ENCODE results near the gene RAB44. TPM values are rescaled to one million over a fixed set of nuclear protein-coding genes. Genes with fewer than 3 reads are reported as not detected.

RAB44 gene
- total RNA-seq, 1 donor from 2014 or later = not detected

DNA sequence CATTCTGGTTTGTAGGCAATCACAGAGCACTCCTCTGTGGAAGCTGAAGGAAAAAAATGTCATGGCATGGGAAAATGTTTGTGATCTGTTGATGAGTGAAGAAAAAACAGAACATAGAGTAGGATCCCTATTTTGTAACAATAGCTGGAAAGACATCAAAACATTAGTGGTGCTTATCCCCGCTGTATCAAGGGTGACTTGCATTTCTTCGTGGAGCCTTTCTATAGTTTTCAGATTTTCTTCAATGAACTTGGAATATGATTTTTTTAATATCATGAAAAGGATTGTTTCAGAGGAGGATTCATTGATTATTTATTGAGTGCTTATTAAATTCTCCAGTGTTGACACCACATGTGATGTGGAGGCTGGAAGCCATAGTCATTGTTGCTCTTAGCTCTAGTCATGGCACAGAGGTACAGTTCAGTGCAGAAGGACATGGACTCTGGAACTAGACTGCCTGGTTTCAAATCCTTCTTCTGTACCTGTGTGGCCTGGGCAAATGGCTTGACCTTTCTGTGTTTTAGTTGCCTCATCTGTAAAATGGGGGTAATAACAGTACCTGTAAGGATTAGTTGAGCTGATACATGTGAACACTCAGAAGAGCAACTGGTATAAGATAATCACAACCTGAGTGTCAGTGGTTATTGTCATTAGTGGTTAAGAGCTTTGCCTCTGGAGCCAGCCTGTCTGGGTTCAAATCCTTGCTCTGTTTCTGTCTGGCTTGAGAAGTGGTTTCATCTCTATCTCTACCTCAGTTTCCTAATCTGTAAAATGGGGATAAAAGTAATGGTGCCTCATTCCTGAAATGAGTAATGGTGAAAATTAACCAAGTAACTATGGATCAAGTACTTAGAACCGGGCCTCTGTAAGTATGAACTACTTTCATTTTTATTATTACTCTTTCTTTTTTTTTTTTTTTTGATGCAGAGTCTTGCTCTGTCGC, 33.9 kb upstream of the RAB44 start:
- no peak for DNase-seq
- Mint-ChIP-seq H3K4me3 (ENCODE audit: unreplicated experiment) (no peak overlapping the region), H3K9me3 (ENCODE audit: unreplicated experiment) (peaks cover 8% of the 10 kb centered on the region), H3K4me1 (ENCODE audit: low read depth, unreplicated experiment) (peaks cover 26% of the 10 kb centered on the region), H3K36me3 (ENCODE audit: unreplicated experiment) (no peaks in the 10 kb centered on the region), H3K27ac (ENCODE audit: unreplicated experiment) (no peak overlapping the region), H3K27me3 (ENCODE audit: unreplicated experiment) (peaks cover 7% of the 10 kb centered on the region)
- TF ChIP-seq, protein P1, sequence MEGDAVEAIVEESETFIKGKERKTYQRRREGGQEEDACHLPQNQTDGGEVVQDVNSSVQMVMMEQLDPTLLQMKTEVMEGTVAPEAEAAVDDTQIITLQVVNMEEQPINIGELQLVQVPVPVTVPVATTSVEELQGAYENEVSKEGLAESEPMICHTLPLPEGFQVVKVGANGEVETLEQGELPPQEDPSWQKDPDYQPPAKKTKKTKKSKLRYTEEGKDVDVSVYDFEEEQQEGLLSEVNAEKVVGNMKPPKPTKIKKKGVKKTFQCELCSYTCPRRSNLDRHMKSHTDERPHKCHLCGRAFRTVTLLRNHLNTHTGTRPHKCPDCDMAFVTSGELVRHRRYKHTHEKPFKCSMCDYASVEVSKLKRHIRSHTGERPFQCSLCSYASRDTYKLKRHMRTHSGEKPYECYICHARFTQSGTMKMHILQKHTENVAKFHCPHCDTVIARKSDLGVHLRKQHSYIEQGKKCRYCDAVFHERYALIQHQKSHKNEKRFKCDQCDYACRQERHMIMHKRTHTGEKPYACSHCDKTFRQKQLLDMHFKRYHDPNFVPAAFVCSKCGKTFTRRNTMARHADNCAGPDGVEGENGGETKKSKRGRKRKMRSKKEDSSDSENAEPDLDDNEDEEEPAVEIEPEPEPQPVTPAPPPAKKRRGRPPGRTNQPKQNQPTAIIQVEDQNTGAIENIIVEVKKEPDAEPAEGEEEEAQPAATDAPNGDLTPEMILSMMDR (IDR thresholded peaks at IDR 0.05; ENCODE audit: partially characterized antibody, unreplicated experiment) = no peak

DNA sequence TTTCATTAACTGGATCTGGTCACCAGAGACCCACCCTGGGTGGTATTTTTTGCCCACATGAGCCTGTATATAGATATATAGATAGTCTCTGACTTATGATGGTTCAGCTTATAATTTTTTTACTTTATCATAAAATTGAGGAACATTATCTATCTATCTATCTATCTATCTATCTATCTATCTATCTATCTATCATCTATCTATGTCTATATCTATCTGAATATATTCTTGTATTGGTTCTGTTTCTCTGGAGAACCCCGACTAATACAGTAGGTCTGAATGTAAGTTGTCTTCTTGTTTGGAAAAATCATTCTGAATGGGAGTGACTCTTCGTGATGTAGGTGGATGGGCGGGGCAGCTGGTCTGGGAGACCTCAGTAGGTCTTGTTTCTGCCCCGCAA, 32.4 kb upstream of the RAB44 start:
- H3K36me3 Mint-ChIP-seq (ENCODE audit: unreplicated experiment) = no peaks in the 10 kb centered on the region
- no peak overlapping the region for H3K4me3 Mint-ChIP-seq (ENCODE audit: unreplicated experiment)
- DNase-seq = no peak
- peak overlapping the region; percentile 65 for H3K27ac Mint-ChIP-seq (ENCODE audit: unreplicated experiment)
- H3K4me1 Mint-ChIP-seq (ENCODE audit: low read depth, unreplicated experiment) = peaks cover 26% of the 10 kb centered on the region
- TF ChIP-seq, protein P1 (IDR thresholded peaks at IDR 0.05; ENCODE audit: partially characterized antibody, unreplicated experiment) = no peak
- peaks cover 4% of the 10 kb centered on the region for H3K27me3 Mint-ChIP-seq (ENCODE audit: unreplicated experiment)
- H3K9me3 Mint-ChIP-seq (ENCODE audit: unreplicated experiment) = peaks cover 6% of the 10 kb centered on the region

DNA sequence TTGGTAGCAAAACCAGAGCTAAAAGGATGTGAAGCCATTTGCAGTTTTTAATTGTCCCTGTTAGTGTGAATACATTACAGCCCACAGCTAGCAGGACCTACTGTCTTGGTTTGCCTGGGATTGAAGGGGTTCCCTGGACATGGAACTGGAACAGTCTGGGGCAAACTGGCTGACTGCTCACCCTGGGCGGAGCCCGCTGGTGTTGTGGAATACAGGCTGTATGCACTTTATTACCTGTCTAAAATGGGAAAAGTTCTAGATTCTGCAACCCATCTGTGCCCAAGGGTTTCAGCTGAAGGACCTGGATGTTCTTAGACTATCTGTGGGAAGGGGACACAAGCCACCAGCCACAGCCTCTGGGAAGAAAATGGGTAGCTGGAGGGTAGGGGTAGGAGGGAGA, 31.3 kb upstream of the RAB44 start:
- peak overlapping the region; percentile 98 for H3K27ac Mint-ChIP-seq (ENCODE audit: unreplicated experiment)
- no peaks in the 10 kb centered on the region for H3K36me3 Mint-ChIP-seq (ENCODE audit: unreplicated experiment)
- peaks cover 4% of the 10 kb centered on the region for H3K27me3 Mint-ChIP-seq (ENCODE audit: unreplicated experiment)
- H3K4me1 Mint-ChIP-seq (ENCODE audit: low read depth, unreplicated experiment) = peaks cover 26% of the 10 kb centered on the region
- DNase-seq = no peak
- H3K4me3 Mint-ChIP-seq (ENCODE audit: unreplicated experiment) = peak overlapping the region; percentile 9
- H3K9me3 Mint-ChIP-seq (ENCODE audit: unreplicated experiment) = peaks cover 6% of the 10 kb centered on the region
- TF ChIP-seq, protein P1 (IDR thresholded peaks at IDR 0.05; ENCODE audit: partially characterized antibody, unreplicated experiment) = no peak

DNA sequence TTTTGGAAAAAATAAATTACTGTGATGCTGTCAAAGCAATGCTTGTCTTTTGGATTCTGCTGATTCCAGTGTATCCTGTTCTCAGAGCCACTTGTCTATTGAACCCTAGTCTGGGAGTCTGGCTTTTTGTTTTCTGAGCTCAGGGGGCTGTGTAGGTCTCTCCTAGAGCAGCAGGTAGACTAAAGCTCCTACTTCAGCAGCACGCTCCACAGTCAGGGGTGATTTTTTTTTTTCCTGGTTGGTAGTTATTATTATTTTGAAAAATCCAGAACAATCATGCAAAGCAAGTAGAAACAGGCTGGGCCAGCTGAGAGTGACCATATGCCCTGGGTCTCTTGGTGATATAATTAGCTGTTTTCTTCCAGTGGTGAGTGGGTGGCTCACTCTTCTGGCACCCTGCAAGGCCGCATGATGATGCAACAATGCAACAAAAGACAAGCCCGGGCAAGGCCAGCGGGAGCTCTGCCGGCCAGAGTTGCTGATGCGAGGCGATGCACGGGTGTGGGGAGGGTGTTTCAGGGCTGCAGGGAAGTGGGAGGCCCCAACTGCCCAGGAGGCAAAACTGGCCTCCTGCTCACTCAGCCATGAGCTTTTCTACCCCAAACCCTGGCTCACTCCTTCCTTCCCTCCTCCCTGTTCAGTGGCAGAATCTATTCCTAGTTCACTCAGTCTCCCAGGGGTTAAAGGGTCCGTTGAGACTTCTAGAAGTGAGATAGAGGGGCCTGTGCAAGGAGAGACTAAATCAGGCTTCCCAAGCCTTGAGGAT, 30.6 kb upstream of the RAB44 start:
- H3K4me1 Mint-ChIP-seq (ENCODE audit: low read depth, unreplicated experiment) = peaks cover 26% of the 10 kb centered on the region
- TF ChIP-seq, protein P1 (IDR thresholded peaks at IDR 0.05; ENCODE audit: partially characterized antibody, unreplicated experiment) = no peak
- peak; percentile 71 for DNase-seq
- H3K9me3 Mint-ChIP-seq (ENCODE audit: unreplicated experiment) = peaks cover 6% of the 10 kb centered on the region
- H3K27me3 Mint-ChIP-seq (ENCODE audit: unreplicated experiment) = peaks cover 4% of the 10 kb centered on the region
- peak overlapping the region; percentile 67 for H3K4me3 Mint-ChIP-seq (ENCODE audit: unreplicated experiment)
- H3K36me3 Mint-ChIP-seq (ENCODE audit: unreplicated experiment) = no peaks in the 10 kb centered on the region
- H3K27ac Mint-ChIP-seq (ENCODE audit: unreplicated experiment) = peak overlapping the region; percentile 98

All from glutamatergic neuron (in vitro differentiated cells).